GM12878 (cell line): ENCODE results near the gene SYPL1. TPM values are rescaled to one million over a fixed set of nuclear protein-coding genes. Genes with fewer than 3 reads are reported as not detected.

Experiments
- ATAC-seq: fragments of 200-7000 bp; cut with Tn5 transposase; 3 replicates; pipeline ENCODE4 v1.9.1; 2020; ENCODE audit warnings: mild to moderate bottlenecking, moderate library complexity
- BruUV-seq: library from RNA; stranded (reverse); fragments of 400-500 nt; replicated peaks from 2 replicates; lab custom pipeline; 2021; lab: Mats Ljungman, UMichigan
- CTCF ChIA-PET: fragments of 300-600 bp; sonication (Branson Sonifier 250); formaldehyde crosslinking; extraction: SDS; loops from one replicate; lab custom pipeline; 2021; ENCODE audit warnings: inconsistent platforms; lab: Yijun Ruan, JAX
- POLR2A ChIA-PET: fragments of 350-600 bp; formaldehyde crosslinking; extraction: SDS; loops from one replicate; lab custom pipeline; 2021; ENCODE audit warnings: inconsistent platforms; lab: Charles Lee
- RAD21 ChIA-PET: fragments of 300-600 bp; sonication (Branson Sonifier 250); formaldehyde crosslinking; loops from one replicate; lab custom pipeline; 2023; ENCODE audit warnings: antibody characterized with exemption; ENCODE audit not compliant: unreplicated experiment; lab: Charles Lee
- SMC1A ChIA-PET: fragments of 300-600 bp; sonication (Branson Sonifier 250); formaldehyde crosslinking; loops from one replicate; lab custom pipeline; 2023; ENCODE audit not compliant: unreplicated experiment, uncharacterized antibody; lab: Charles Lee
- DNase-seq: peaks from one replicate; pipeline ENCODE4 v3.0.0-alpha.2; 2011; ENCODE audit warnings: low read depth, low spot score
- FAIRE-seq: peaks from 3 replicates; lab custom pipeline; 2011; peaks lifted over from hg19 to GRCh38; lab: Jason Lieb, UNC
- H2AFZ ChIP-seq: 2 replicates; pipeline ENCODE4 v1.6.0; 2011; ENCODE audit warnings: low read depth, low read length, control low read depth; ENCODE audit not compliant: control insufficient read depth
- H3K27ac ChIP-seq: 2 replicates; pipeline ENCODE4 v1.5.1; 2011; ENCODE audit warnings: control low read depth; ENCODE audit not compliant: control insufficient read depth, insufficient read depth
- H3K27me3 ChIP-seq, 2 experiments: replicated peaks in 1 of 2; 2 replicates each; pipeline versions ENCODE4 v1.6.0 to v1.6.1; 2011; ENCODE audit warnings: low read length in 1 of 2; ENCODE audit not compliant: control insufficient read depth in 2 of 2, insufficient read depth in 2 of 2
- H3K36me3 ChIP-seq, 2 experiments: 2 replicates each; pipeline ENCODE4 v1.5.1; 2011; ENCODE audit warnings: low read length in 1 of 2; ENCODE audit not compliant: control insufficient read depth in 2 of 2, insufficient read depth in 2 of 2
- H3K4me1 ChIP-seq: 2 replicates; pipeline ENCODE4 v1.6.1; 2011; ENCODE audit warnings: mild to moderate bottlenecking, low read length, moderate library complexity, mixed read lengths; ENCODE audit not compliant: control insufficient read depth, insufficient read depth
- H3K4me2 ChIP-seq: 2 replicates; pipeline ENCODE4 v1.6.0; 2011; ENCODE audit warnings: control low read depth; ENCODE audit not compliant: control insufficient read depth, insufficient read depth
- H3K4me3 ChIP-seq: fragments of 200-600 bp; sonication (generic); 2 replicates; pipeline ENCODE4 v1.5.1; 2016
- H3K79me2 ChIP-seq: 2 replicates; pipeline ENCODE4 v1.6.0; 2011; ENCODE audit warnings: low read length; ENCODE audit not compliant: control insufficient read depth, insufficient read depth
- H3K9ac ChIP-seq: 2 replicates; pipeline ENCODE4 v1.8.0; 2011; ENCODE audit warnings: low read length, control low read depth, mixed read lengths; ENCODE audit not compliant: control insufficient read depth, insufficient read depth
- H3K9me3 ChIP-seq: replicated peaks from 3 replicates; pipeline ENCODE4 v1.5.1; 2011; ENCODE audit warnings: mild to moderate bottlenecking, low read length; ENCODE audit not compliant: control insufficient read depth, insufficient read depth
- H4K20me1 ChIP-seq: 2 replicates; pipeline ENCODE4 v1.6.0; 2011; ENCODE audit not compliant: control insufficient read depth, insufficient read depth
- CBX5 ChIP-seq: sonication (generic); IDR thresholded peaks from 2 replicates; pipeline ENCODE4 v1.6.1; 2016; ENCODE audit warnings: low read depth, moderate library complexity, mild to moderate bottlenecking, inconsistent platforms
- CEBPB ChIP-seq, 2 experiments: fragments of 150-350 bp in 1 of 2; IDR thresholded peaks; 2 replicates each; pipeline ENCODE4 v1.6.1; 2012 to 2014; ENCODE audit warnings: low read depth in 2 of 2, low read length in 2 of 2, borderline replicate concordance in 1 of 2, inconsistent platforms in 1 of 2
- CREM ChIP-seq: IDR thresholded peaks from 2 replicates; pipeline ENCODE4 v1.6.1; 2014; ENCODE audit warnings: antibody characterized with exemption, low read depth
- ESRRA ChIP-seq: IDR thresholded peaks from 2 replicates; pipeline ENCODE4 v1.6.1; 2012; ENCODE audit warnings: mild to moderate bottlenecking, low read length, improper control_type of control experiment
- HCFC1 ChIP-seq: fragments of 150-350 bp; IDR thresholded peaks from 2 replicates; pipeline ENCODE4 v1.6.1; 2014; ENCODE audit warnings: low read length
- NFYB ChIP-seq: IDR thresholded peaks from 2 replicates; pipeline ENCODE4 v1.6.1; 2011; ENCODE audit warnings: low read depth, mild to moderate bottlenecking, low read length, improper control_type of control experiment, moderate library complexity; ENCODE audit not compliant: insufficient read depth
- NR2C1 ChIP-seq: fragments of 450-650 bp; IDR thresholded peaks from 2 replicates; pipeline ENCODE4 v1.6.1; 2017; ENCODE audit warnings: antibody characterized with exemption, mild to moderate bottlenecking, moderate library complexity
- ZZZ3 ChIP-seq: IDR thresholded peaks from 2 replicates; pipeline ENCODE4 v1.6.1; 2011; ENCODE audit warnings: low read depth; ENCODE audit not compliant: control insufficient read depth, insufficient read length
- WGBS: methylation state at CpG from one replicate; pipeline ENCODE4 v1.1.6; 2016; ENCODE audit warnings: low lambda C conversion rate; ENCODE audit not compliant: insufficient replicate concordance, insufficient coverage; ENCODE audit errors: missing lambda C conversion rate; 5-methylcytosine and 5-hydroxymethylcytosine counted together
- in situ Hi-C: fragments of 300-500 bp; cut with MboI; formaldehyde crosslinking; loops from 9 replicates; pipeline ENCODE4 v1.14.3; 2018; ENCODE audit warnings: mixed read lengths
- intact Hi-C: fragments of 100-400 bp; cut with micrococcal nuclease; formaldehyde crosslinking; loops from one replicate; pipeline ENCODE4 v1.14.2; 2022; ENCODE audit not compliant: unreplicated experiment
- polyA plus RNA-seq, 11 experiments: library from polyadenylated mRNA; depleted of rRNA in 4 of 11; unstranded in 6 of 11; stranded (reverse) in 5 of 11; fragments of >200 nt; fragmentation: Nextera tagmentation in 4 of 11; fragmentation: Illumina TruSeq in 1 of 11; extraction: Ambion mirVana in 4 of 11; extraction: Trizol in 1 of 11; gene quantifications; 1 replicate in 1 of 11; 2 replicates in 10 of 11; pipeline versions ENCODE4 v1.2.1 to v1.2.3, GENCODE V29; 2011 to 2016; ENCODE audit warnings: inconsistent platforms in 2 of 11, missing spikeins in 2 of 11, low read depth in 1 of 11
- total RNA-seq, 4 experiments: library from RNA; depleted of rRNA in 3 of 4; stranded (reverse); fragments of >200 nt in 3 of 4; fragmentation: Illumina TruSeq in 1 of 4; extraction: Trizol in 1 of 4; gene quantifications; 2 replicates each; pipeline versions ENCODE4 v1.2.1 to v1.2.3, GENCODE V29; 2013 to 2021
- TF ChIP-seq, protein P1 (sequence below): fragments of 450-650 bp; IDR thresholded peaks from 2 replicates; pipeline ENCODE4 v1.6.1; 2016; ENCODE audit warnings: mild to moderate bottlenecking, moderate library complexity, borderline replicate concordance

The SYPL1 gene
- total and polyA plus RNA-seq, 10 of the 15 experiments (the other 5 are each of a cell fraction or from before 2014, with no cell fraction given): 34.5 to 177 (median 87.3) TPM

DNA sequence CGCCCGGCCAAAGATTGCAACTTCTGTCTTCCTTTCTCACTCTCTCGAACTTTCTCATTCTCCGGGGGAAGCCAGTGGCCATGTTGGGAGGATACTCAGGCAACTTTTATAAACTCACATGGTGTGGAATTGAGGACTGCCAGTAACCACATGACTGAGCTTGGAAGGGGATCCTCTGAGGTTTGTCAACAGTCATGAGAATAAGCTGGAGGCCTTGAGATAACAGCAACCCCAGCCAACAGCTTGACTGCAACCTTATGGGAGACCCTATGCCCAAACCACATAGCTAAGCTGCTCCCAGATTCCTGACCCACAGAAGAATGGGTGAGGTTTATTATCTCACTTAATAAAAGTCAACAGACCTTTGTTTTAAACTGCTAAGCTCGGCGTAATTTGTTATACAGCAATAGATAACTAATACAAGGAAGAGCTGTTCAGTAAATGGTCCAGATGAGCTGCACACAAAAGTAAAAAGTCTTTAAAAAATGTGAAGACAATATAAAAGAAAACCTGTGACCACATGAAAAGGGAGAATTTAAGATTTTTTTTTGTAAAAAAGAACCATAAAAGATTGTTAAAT, 9.6 kb downstream of the SYPL1 start:
- no peak overlapping the region for H3K9ac ChIP-seq
- H2AFZ ChIP-seq: no peak overlapping the region
- in situ Hi-C loops: no loop called here
- no peak overlapping the region for H3K27ac ChIP-seq
- no peak for ATAC-seq
- no peaks in the 10 kb centered on the region for H3K9me3 ChIP-seq
- RAD21 ChIA-PET: interaction anchor here (1.0 to 3.0 kb wide), 6 partner anchors 8 to 52 kb away, joined by 4 to 30 read pairs (median 8); no protein-coding TSS in a partner anchor
- TF ChIP-seq ESRRA: no peak
- no peak for TF ChIP-seq CREM
- TF ChIP-seq CBX5: no peak
- no peak for TF ChIP-seq HCFC1
- no peak for TF ChIP-seq CEBPB (IDR thresholded peaks at IDR 0.05; ENCODE audit: borderline replicate concordance in 1 of 2, low read depth in 2 of 2, low read length in 2 of 2)
- no peak for TF ChIP-seq NR2C1
- no peak for TF ChIP-seq ZZZ3
- no peak for TF ChIP-seq NFYB
- TF ChIP-seq, protein P1, sequence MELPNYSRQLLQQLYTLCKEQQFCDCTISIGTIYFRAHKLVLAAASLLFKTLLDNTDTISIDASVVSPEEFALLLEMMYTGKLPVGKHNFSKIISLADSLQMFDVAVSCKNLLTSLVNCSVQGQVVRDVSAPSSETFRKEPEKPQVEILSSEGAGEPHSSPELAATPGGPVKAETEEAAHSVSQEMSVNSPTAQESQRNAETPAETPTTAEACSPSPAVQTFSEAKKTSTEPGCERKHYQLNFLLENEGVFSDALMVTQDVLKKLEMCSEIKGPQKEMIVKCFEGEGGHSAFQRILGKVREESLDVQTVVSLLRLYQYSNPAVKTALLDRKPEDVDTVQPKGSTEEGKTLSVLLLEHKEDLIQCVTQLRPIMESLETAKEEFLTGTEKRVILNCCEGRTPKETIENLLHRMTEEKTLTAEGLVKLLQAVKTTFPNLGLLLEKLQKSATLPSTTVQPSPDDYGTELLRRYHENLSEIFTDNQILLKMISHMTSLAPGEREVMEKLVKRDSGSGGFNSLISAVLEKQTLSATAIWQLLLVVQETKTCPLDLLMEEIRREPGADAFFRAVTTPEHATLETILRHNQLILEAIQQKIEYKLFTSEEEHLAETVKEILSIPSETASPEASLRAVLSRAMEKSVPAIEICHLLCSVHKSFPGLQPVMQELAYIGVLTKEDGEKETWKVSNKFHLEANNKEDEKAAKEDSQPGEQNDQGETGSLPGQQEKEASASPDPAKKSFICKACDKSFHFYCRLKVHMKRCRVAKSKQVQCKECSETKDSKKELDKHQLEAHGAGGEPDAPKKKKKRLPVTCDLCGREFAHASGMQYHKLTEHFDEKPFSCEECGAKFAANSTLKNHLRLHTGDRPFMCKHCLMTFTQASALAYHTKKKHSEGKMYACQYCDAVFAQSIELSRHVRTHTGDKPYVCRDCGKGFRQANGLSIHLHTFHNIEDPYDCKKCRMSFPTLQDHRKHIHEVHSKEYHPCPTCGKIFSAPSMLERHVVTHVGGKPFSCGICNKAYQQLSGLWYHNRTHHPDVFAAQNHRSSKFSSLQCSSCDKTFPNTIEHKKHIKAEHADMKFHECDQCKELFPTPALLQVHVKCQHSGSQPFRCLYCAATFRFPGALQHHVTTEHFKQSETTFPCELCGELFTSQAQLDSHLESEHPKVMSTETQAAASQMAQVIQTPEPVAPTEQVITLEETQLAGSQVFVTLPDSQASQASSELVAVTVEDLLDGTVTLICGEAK: no peak
- TF ChIP-seq, all 136 proteins: peak for 0
- no peak overlapping the region for H3K4me3 ChIP-seq
- peaks cover 81% of the 10 kb centered on the region for H3K79me2 ChIP-seq
- no peak for DNase-seq
- ChIA-PET POLR2A (interaction anchor here (0.6 to 1.7 kb wide), 6 partner anchors 9 to 44 kb away, joined by 3 to 4 read pairs (median 4); partner anchors contain the start of gene SYPL1), SMC1A (interaction anchor here (0.7 to 4.0 kb wide), 15 partner anchors 7 to 1007 kb away, joined by 3 to 37 read pairs (median 4); partner anchors contain the start of gene SYPL1), CTCF (interaction anchor here (0.6 to 4.5 kb wide), 9 partner anchors 8 to 337 kb away, joined by 3 to 27 read pairs (median 4); partner anchors contain the start of gene SYPL1)
- no peak for FAIRE-seq
- H3K36me3 ChIP-seq: peaks cover 1 to 5% of the 10 kb centered on the region in 2 experiments; a peak in 1 of 4 replicates
- peaks cover 16% of the 10 kb centered on the region for H3K4me1 ChIP-seq
- peak overlapping the region; percentile 4; the same call in 1 of the 2 replicates for H3K4me2 ChIP-seq
- BruUV-seq: no TSS peak
- H3K27me3 ChIP-seq: no peaks in the 10 kb centered on the region
- 82% methylated on average over 6 of the region's 6 CpGs for WGBS
- H4K20me1 ChIP-seq: peaks cover 3% of the 10 kb centered on the region; the same call in 1 of the 2 replicates
- intact Hi-C loops: no loop called here
